Measurements from ENCODE around the gene MISP. TPM values are rescaled to one million over a fixed set of nuclear protein-coding genes. Genes with fewer than 3 reads are reported as not detected.
A peak's percentile ranks its signal among the peaks of the same experiment; 100 is the strongest.

Gene MISP
- total RNA-seq, 1 experiment from 2014 or later, result 5.8 TPM

GRCh38 chr19:795691-796581 is 45.0 kb downstream of the MISP start:
- no peaks in the 10 kb centered on the region for H3K9me3 ChIP-seq (ENCODE audit: control insufficient read depth, insufficient read depth, low read depth, low read length)
- POLR2A ChIA-PET, result no interaction called here
- ATAC-seq (no peak), DNase-seq (ENCODE audit: low read depth, low spot score) (no peak)
- H3K27ac ChIP-seq (ENCODE audit: low read length), result peak overlapping the region; percentile 84
- H3K36me3 ChIP-seq (ENCODE audit: control insufficient read depth, insufficient read depth, low read length), result peaks cover 13% of the 10 kb centered on the region
- no peaks in the 10 kb centered on the region for H3K27me3 ChIP-seq (ENCODE audit: control insufficient read depth, insufficient read depth, low read length)
- in situ Hi-C loops (cut with HindIII; ENCODE audit: low pct_unique_long_range_greater_than_20kb, low sequenced_read_pairs) (no loop called here), intact Hi-C loops (cut with micrococcal nuclease; ENCODE audit: unreplicated experiment) (no loop called here)
- peak overlapping the region; percentile 53 to 60 for H3K4me3 ChIP-seq (ENCODE audit: low read depth in 2 of 2, low read length in 2 of 2)
- peaks cover 13% of the 10 kb centered on the region for H3K4me1 ChIP-seq (ENCODE audit: control insufficient read depth, insufficient read depth, low read length)
- BruUV-seq (replicated peaks), result no TSS peak
- CTCF ChIA-PET, result interaction anchor here (0.7 kb wide), 1 partner anchor 38 kb away, joined by 3 read pairs; no protein-coding TSS in a partner anchor
- TF ChIP-seq REST (IDR thresholded peaks at IDR 0.05; ENCODE audit: insufficient read depth in 1 of 2, low read depth in 2 of 2, low read length in 1 of 2), result no peak
- no peak for TF ChIP-seq CTCF (IDR thresholded peaks at IDR 0.05)
- TF ChIP-seq POLR2AphosphoS5 (IDR thresholded peaks at IDR 0.05; ENCODE audit: low read depth, low read length), result no peak
- TF ChIP-seq TCF7L2 (IDR thresholded peaks at IDR 0.05; ENCODE audit: low read depth, low read length), result no peak
- TF ChIP-seq SIN3A (IDR thresholded peaks at IDR 0.05; ENCODE audit: borderline replicate concordance, insufficient read depth, low read depth, low read length), result no peak

GRCh38 chr19:796692-797527 is 46.0 kb downstream of the MISP start, which contains the start of gene PTBP1:
Gene PTBP1, plus strand, starts transcription at chr19:797452. Its CDS starts 46 bp downstream, at chr19:797498.
- peak within 1 kb of the TSS; percentile 89 for H3K27ac ChIP-seq (ENCODE audit: low read length)
- DNase-seq (ENCODE audit: low read depth, low spot score) (peak; percentile 98), ATAC-seq (peak; percentile 85)
- peak within 1 kb of the TSS; percentile 82 to 87 for H3K4me3 ChIP-seq (ENCODE audit: low read depth in 2 of 2, low read length in 2 of 2)
- BruUV-seq (replicated peaks), result no TSS peak
- H3K9me3 ChIP-seq (ENCODE audit: control insufficient read depth, insufficient read depth, low read depth, low read length), result no peaks in the 10 kb centered on the region
- no peaks in the 10 kb centered on the region for H3K27me3 ChIP-seq (ENCODE audit: control insufficient read depth, insufficient read depth, low read length)
- CTCF ChIA-PET, result interaction anchor here (0.6 kb wide), 1 partner anchor 22 kb away, joined by 4 read pairs; no protein-coding TSS in a partner anchor
- TF ChIP-seq REST (IDR thresholded peaks at IDR 0.05; ENCODE audit: insufficient read depth in 1 of 2, low read depth in 2 of 2, low read length in 1 of 2), result no peak
- 0 out of 2 replicates have a peak, but pooled peaks have one; percentile 8 for TF ChIP-seq SIN3A (IDR thresholded peaks at IDR 0.05; ENCODE audit: borderline replicate concordance, insufficient read depth, low read depth, low read length)
- TF ChIP-seq POLR2AphosphoS5 (IDR thresholded peaks at IDR 0.05; ENCODE audit: low read depth, low read length), result peak; percentile 61
- peaks cover 17% of the 10 kb centered on the region for H3K4me1 ChIP-seq (ENCODE audit: control insufficient read depth, insufficient read depth, low read length)
- in situ Hi-C loops (cut with HindIII; ENCODE audit: low pct_unique_long_range_greater_than_20kb, low sequenced_read_pairs) (no loop called here), intact Hi-C loops (cut with micrococcal nuclease; ENCODE audit: unreplicated experiment) (no loop called here)
- POLR2A ChIA-PET, result no interaction called here
- peaks cover 13% of the 10 kb centered on the region for H3K36me3 ChIP-seq (ENCODE audit: control insufficient read depth, insufficient read depth, low read length)

Data from Panc1 (cell line).